Pons (tissue), 1 donor: Measurements from ENCODE around the gene ADD1.

ENCODE experiments used
- DNase-seq: peaks from one replicate; pipeline ENCODE4 v3.0.0-alpha.2; 2016; ENCODE audit warnings: low spot score

Gene ADD1

GRCh38 chr4:2805712-2806389, 37.8 kb upstream of the ADD1 start:
- no peak for DNase-seq

GRCh38 chr4:2806390-2807355, 37.0 kb upstream of the ADD1 start:
- no peak for DNase-seq

- no peak for DNase-seq
Observed at GRCh38 chr4:2807571-2807970, 36.1 kb upstream of the ADD1 start.

GRCh38 chr4:2808001-2808400, 35.6 kb upstream of the ADD1 start:
- no peak for DNase-seq

GRCh38 chr4:2809610-2810180, 33.9 kb upstream of the ADD1 start:
- DNase-seq, result no peak

GRCh38 chr4:2810388-2810787, 33.3 kb upstream of the ADD1 start:
- no peak for DNase-seq

- DNase-seq, result peak; percentile 69
Observed at GRCh38 chr4:2811830-2812611, 31.6 kb upstream of the ADD1 start.

GRCh38 chr4:2812612-2813354, 30.9 kb upstream of the ADD1 start:
- DNase-seq, result no peak

- no peak for DNase-seq
Observed at GRCh38 chr4:2813446-2814405, 29.9 kb upstream of the ADD1 start.

GRCh38 chr4:2814627-2815270, 28.9 kb upstream of the ADD1 start:
- no peak for DNase-seq

GRCh38 chr4:2816401-2816954, 27.2 kb upstream of the ADD1 start:
- no peak for DNase-seq

- DNase-seq, result no peak
Observed at GRCh38 chr4:2817137-2817536, 26.5 kb upstream of the ADD1 start.

GRCh38 chr4:2817701-2818350, 25.8 kb upstream of the ADD1 start:
- DNase-seq, result no peak

GRCh38 chr4:2818351-2818939, 25.2 kb upstream of the ADD1 start:
- DNase-seq, result no peak

GRCh38 chr4:2819244-2820215, 24.1 kb upstream of the ADD1 start:
- DNase-seq, result no peak

GRCh38 chr4:2820216-2820982, 23.2 kb upstream of the ADD1 start:
- DNase-seq, result no peak
